Measurements from ENCODE around the gene PLEKHA5. TPM values are rescaled to one million over a fixed set of nuclear protein-coding genes. Genes with fewer than 3 reads are reported as not detected.

Gene PLEKHA5
- total RNA-seq, 1 donor from 2014 or later, result 60.8 TPM

DNA sequence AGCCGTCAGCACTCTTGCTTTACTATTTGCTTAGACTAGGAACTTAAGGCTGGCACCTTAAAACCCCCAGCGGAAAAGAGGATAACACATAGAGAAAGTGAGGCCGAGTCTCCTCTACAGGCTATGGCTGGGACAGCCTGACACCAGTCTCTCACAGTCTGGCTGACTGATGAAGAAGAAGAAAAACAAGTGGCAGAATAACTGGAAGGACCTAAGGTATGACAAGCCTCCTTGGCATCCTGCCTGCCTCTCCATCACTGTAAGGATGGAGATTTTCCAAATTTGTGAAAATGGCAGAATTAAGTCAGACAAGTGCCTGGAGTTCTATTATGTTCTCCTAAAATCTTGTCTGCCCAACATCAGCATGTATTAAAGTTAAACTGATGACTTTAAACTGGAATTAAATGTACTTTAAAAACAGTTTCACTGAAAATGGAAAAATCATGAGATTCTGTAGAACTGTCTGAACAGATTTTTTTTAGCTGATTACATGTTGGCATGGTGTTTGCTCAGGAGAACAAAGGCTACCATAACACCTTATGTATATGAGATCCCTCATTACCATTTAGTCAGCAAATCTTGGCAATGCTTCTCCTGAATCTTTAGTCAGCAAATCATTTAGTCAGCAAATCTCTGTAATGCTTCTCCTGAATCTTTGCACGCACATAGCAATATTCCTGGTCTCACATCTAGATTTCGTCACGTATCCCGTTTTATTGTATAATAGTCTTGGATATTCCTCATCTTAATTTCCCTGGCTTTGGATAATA, 169.5 kb downstream of the PLEKHA5 start:
- Histone ChIP-seq H3K27ac (replicated peaks) (no peak overlapping the region), H3K9me3 (replicated peaks) (no peaks in the 10 kb centered on the region), H3K4me3 (no peak overlapping the region), H3K36me3 (peaks cover 39% of the 10 kb centered on the region), H3K27me3 (ENCODE audit: low read depth) (no peaks in the 10 kb centered on the region), H3K4me1 (no peaks in the 10 kb centered on the region)
- no peak for DNase-seq
- no peak for TF ChIP-seq CTCF (IDR thresholded peaks at IDR 0.05; ENCODE audit: borderline replicate concordance)
- intact Hi-C loops (cut with micrococcal nuclease), result no loop called here

DNA sequence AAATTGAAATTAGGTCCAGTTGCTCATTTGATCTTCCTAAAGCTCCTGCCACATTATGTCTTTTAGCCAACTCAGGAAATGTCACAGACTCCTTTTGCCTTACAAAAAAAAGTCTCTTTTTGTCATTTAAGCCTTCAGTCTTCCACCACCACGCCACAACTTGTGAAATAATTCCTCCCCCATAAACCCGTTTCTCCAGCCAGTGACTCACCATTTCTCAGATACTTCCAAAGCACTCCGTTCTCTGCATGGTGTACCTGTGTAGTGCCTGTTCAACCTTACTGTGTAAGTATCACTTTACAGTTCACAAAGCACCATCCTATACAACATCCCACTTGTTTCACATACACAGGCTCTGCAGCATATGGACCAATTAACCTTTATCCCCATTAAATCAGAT, 170.2 kb downstream of the PLEKHA5 start:
- no peak for DNase-seq
- intact Hi-C loops (cut with micrococcal nuclease), result no loop called here
- peaks cover 40% of the 10 kb centered on the region for H3K36me3 ChIP-seq

GRCh38 chr12:19301223-19301622, 171.7 kb downstream of the PLEKHA5 start:
- intact Hi-C loops (cut with micrococcal nuclease), result no loop called here
- no peaks in the 10 kb centered on the region for H3K27me3 ChIP-seq (ENCODE audit: low read depth)
- TF ChIP-seq CTCF (IDR thresholded peaks at IDR 0.05; ENCODE audit: borderline replicate concordance), result no peak
- H3K9me3 ChIP-seq (replicated peaks), result no peaks in the 10 kb centered on the region
- H3K4me1 ChIP-seq, result no peaks in the 10 kb centered on the region
- H3K27ac ChIP-seq (replicated peaks), result no peak overlapping the region
- no peak overlapping the region for H3K4me3 ChIP-seq
- peaks cover 49% of the 10 kb centered on the region for H3K36me3 ChIP-seq
- DNase-seq, result no peak

More for the DNA sequence above, 170.2 kb downstream of the PLEKHA5 start:
- no peaks in the 10 kb centered on the region for H3K9me3 ChIP-seq (replicated peaks)
- H3K4me3 ChIP-seq, result no peak overlapping the region
- TF ChIP-seq CTCF (IDR thresholded peaks at IDR 0.05; ENCODE audit: borderline replicate concordance), result no peak
- no peaks in the 10 kb centered on the region for H3K4me1 ChIP-seq
- no peak overlapping the region for H3K27ac ChIP-seq (replicated peaks)
- no peaks in the 10 kb centered on the region for H3K27me3 ChIP-seq (ENCODE audit: low read depth)

GRCh38 chr12:19301688-19302087, 172.2 kb downstream of the PLEKHA5 start:
- Histone ChIP-seq H3K27ac (replicated peaks) (no peak overlapping the region), H3K36me3 (peaks cover 51% of the 10 kb centered on the region), H3K4me1 (no peaks in the 10 kb centered on the region), H3K27me3 (ENCODE audit: low read depth) (no peaks in the 10 kb centered on the region), H3K9me3 (replicated peaks) (no peaks in the 10 kb centered on the region), H3K4me3 (no peak overlapping the region)
- DNase-seq, result no peak
- intact Hi-C loops (cut with micrococcal nuclease), result no loop called here
- no peak for TF ChIP-seq CTCF (IDR thresholded peaks at IDR 0.05; ENCODE audit: borderline replicate concordance)

DNA sequence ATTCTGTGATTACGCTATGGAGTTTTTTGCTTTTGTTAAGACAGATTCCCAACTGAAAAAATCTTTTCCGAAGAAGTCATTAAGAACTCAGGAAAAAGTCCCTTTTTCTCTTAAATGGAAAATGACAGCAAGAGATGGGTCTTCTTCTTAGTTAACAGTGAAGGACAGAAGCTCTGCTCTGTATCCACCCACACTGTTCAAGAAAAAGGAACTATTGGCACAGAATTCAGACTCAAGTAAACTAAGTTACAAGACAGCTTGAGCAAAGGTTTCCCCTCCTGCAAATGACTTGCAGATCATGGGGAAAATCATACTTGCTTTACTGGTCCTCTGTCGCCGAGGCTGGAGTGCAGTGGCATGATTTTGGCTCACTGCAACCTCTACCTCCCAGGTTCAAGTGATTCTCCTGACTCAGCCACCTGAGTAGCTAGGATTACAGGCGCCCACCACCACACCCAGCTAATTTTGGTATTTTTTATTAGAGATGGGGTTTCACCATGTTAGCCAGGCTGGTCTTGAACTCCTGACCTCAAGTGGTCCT, 172.6 kb downstream of the PLEKHA5 start:
- Histone ChIP-seq H3K27ac (replicated peaks) (no peak overlapping the region), H3K4me3 (no peak overlapping the region), H3K27me3 (ENCODE audit: low read depth) (no peaks in the 10 kb centered on the region), H3K36me3 (peaks cover 51% of the 10 kb centered on the region), H3K4me1 (no peaks in the 10 kb centered on the region), H3K9me3 (replicated peaks) (no peaks in the 10 kb centered on the region)
- no peak for DNase-seq
- TF ChIP-seq CTCF (IDR thresholded peaks at IDR 0.05; ENCODE audit: borderline replicate concordance), result no peak
- intact Hi-C loops (cut with micrococcal nuclease), result no loop called here
